ENCODE measurements around the gene GPRC5B.

The GPRC5B gene

DNA sequence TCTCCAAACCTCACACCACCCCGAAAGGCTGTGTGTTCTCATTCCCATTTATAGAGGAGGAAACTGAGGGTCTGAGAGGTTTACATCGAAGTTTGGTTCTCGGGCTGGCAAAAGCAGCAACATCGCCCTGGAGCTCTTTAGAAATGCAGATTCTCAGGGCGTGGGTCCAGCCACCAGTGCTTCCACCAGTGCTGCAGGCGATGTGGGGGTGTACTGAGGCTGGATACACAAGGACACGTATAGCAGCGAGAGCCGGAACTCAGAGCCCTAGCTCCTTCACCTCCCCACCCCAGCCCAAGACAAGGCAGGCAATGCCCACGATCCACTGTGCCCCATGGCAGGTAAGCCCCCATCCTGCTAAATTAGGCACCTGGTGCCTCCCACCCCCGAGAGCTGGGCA lies 5.9 kb downstream of the GPRC5B start:
- intact Hi-C loops (cut with DNase I): no loop called here
- DNase-seq: peak in 4 of 42 donors; percentile 29 to 36 (median 32)

DNA sequence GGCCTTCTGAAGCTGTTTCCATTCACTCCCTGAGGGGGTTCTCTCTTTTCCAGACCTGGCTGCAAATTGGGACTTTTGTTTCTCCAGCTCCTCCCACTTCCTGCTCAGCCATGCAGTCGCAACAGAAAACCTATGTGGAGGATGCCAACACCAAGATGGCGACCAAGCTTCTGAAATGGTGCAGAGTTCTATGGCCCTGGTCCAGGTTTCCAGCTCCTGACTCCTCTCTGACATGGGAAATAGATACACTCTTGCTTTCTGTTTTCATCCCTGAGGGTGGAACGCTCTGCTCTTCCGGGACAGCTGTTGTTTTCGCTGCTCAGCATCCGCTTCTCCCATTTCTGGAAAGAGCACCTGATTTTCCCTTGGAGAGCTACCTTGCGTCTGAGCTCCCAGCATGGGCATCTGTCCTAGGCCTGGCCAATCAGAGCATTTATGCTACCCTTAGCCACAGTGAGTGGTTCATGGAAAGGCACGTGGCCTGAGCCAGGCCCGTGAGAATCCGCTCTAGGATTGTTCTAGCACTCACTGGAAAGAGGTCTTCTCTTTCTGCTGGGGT lies 8.1 kb downstream of the GPRC5B start:
- intact Hi-C loops (cut with DNase I): no loop called here
- DNase-seq: peak in 4 of 42 donors; percentile 16 to 73 (median 34)

DNA sequence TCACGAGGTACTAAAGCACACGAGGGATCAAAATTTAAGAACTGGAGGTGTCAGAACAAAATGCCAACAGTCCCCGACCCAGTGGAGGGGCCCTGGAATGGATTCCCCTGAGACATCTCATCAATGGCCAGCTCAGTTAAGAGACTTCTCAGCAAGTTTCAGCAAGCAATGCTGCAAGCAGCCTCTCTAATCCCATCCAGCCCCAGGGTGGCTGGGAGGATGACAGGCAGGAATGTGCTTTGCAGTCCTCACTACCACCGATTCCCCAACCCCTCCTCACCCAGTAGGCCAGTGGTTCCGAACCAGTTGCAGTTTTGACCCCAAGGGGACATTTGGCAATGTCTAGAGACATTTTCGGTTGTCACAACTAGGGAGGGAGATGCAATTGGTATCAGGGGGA lies 8.7 kb downstream of the GPRC5B start:
- intact Hi-C loops (cut with DNase I): no loop called here
- DNase-seq: peak in 3 of 42 donors; percentile 10 to 49 (median 27)

DNA sequence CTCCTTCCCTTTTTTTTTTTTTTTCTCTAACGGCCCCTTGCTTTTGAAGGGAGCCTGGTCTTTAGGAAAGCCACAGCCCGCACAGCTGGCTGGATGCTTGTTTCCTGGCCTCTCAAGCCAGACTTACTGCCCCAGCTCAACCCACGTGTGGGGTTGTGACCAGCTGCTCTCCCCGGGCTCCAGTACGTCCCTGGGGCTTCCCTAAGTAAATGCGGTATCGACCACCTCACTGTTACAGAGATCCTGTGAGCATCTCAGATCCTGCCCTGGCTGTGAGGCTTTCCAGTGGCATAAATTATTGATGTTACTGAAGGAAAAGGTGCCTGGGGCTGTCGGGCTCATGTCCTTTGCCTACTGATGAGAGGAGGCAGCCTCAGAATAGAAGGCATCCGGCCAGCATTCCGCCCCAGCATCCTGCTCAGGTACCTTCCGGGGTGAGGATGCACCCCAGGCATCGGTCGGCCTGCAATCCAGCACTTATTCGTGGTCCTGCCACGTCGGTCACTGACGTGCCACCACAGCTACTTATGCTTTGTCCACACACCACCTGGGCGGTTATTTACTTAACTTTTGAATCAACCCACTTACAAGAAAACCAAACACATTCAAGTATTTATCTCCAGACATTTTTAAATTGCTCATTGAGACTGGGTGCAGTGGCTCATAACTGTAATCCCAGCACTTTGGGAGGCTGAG lies 9.6 kb downstream of the GPRC5B start:
- intact Hi-C loops (cut with DNase I): no loop called here
- peak in 4 of 42 donors; percentile 16 to 60 (median 38) for DNase-seq

DNA sequence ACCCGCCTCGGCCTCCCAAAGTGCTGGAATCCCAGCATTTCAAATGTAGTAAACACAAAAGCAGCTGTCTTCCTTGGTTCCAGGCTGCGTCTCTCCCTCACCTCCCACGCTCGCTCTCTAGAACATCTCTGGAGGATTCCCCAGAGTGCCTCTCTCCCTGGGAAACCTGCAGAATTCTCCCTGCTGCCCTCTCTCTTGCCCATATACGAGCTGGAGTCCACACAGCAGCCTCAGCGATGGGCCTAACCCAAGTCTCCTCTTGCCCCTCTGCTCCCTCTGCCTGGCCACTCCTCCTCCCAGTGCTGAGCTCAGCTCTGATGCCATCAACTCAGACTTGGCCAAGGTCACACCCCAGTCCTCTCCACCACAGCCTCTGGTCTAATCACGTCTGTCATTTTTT lies 10.6 kb downstream of the GPRC5B start:
- DNase-seq: peak in 14 of 42 donors; percentile 11 to 77 (median 55)

DNA sequence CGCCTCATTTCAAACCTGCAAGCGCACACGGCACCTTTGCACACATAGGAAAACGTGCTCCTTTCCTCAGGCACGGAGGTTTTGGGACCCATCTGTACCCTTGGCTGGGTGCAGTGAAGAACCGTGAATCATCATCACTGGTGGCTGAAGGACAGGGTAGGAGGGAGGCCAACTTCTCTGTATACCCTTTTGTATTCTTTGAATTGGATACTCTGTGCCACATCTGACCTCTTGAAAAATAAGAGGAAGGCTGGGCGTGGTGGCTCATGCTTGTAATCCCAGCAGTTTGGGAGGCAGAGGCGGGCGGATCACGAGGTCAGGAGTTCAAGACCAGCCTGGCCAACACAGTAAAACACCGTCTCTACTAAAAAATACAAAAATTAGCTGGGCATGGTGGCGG lies 11.7 kb downstream of the GPRC5B start:
- DNase-seq: peak in 23 of 42 donors; percentile 40 to 88 (median 67)
- intact Hi-C loops (cut with DNase I): no loop called here

More for the DNA sequence above, 10.6 kb downstream of the GPRC5B start:
- intact Hi-C loops (cut with DNase I): no loop called here

DNA sequence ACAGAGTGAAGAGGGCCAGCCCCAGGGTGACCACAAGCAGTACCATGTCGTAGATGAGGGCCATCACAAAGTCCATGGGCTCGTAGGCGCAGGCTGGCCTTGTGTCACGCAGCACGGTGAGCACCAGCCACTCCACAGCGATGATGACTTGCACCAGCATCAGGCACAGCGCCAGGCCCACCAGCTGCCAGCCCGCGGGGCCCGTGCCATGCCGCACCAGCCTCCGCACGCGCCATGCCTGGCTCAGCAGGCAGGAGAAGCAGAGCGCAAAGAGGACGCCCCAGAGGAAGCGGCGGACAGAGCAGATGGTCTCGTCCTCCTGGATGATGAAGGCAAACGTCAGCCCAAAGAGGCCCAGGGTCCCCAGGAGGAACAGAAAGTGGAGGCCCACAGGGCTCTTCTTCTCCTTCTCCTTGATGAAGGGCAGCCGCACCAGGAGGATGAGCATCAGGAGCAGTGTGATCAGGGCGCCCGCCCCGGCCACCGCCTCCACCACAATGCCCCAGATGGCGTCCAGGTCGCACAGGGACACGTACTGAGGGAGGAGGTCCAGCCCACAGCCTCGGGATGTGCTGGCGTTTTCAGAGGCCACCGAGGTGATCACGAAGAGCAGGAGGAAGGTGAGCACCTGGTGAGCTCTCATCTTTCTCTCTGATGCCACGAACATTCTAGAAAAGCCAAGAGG lies 12.3 kb downstream of the GPRC5B start:
- intact Hi-C loops (cut with DNase I): no loop called here
- DNase-seq: peak; percentile 56 to 96 (median 86)

DNA sequence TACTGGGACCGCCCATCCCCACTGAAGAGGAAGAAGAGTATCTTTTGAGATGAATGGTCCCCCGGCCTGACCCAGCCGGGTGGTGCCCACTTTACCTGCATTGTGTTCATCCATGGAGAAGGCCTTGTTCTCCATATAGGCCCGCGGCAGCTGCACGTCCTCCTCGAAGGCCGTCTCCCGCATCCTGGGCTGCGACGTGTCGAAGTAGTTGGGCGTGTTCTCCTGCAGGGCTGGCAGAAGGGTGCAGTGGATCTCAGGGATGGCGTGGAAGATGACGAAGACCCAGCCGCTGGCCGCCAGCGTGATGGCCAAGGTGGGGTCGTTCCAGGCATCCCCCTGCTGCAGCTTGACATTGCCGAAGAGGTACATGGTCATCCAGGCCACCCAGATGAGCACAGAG lies 12.9 kb downstream of the GPRC5B start:
- DNase-seq: peak in 2 of 42 donors; percentile 10 to 41
- intact Hi-C loops (cut with DNase I): no loop called here

DNA sequence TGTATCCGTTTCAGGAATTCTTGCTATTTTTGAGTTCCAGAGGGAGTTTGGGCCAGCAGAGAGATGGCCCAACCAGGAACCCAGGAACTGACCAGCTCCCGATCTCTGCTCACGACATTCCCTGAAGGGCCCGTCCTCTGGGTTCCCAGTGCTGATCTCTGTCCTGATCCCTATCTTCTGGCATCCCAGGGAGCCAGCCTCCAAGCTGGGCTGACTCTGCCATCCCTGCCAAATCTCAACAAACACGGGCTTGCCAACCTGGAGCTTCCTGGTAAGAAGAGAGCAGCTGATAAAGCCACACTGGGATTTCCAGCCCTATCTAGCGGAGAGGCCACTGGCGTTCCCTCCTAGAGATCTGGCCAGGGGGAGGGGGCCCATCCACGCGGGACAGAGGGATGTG lies 16.2 kb downstream of the GPRC5B start:
- intact Hi-C loops (cut with DNase I): no loop called here
- peak in 4 of 42 donors; percentile 13 to 59 (median 26) for DNase-seq

DNA sequence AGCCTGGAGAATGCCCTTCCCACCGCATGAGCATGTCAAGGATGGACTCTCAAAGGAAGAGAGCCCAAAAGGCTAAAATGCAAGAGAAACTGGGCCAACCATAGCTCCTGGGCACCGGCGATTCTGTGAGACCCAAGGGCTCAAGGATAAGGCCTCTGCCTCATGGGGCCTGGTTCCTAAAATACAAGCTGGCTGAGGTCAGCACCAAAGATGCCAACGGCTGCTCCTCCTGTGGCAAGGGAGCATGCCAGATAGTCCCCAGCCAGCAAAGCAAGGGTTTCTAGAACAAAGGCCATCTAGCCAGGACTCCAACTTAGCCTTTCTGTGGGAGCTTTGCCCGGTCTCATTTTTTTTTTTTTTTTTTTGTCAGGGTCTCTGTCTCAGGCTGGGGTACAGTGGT lies 20.1 kb downstream of the GPRC5B start:
- peak in 4 of 42 donors; percentile 9 to 28 (median 14) for DNase-seq
- intact Hi-C loops (cut with DNase I): no loop called here

DNA sequence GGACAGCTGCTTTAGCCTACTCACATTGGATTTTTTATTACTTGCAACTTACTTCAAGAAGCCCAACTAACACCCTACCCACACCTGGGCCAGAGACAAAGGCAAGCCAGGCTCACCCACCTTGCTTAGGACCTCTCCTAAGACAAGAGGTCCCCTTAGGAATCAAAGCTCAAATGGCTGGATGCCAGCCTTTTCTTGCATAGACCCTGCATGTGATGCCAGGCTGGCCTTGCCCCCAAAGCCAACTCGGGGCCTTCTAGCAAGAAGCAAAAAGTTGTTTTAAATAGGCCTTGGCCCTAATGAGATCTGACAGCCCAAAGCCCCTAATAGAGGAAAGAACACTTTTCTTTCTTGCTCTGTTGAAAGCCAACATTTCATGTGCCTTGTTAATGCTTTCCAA lies 20.7 kb downstream of the GPRC5B start:
- peak in 2 of 42 donors; percentile 8 to 12 for DNase-seq

DNA sequence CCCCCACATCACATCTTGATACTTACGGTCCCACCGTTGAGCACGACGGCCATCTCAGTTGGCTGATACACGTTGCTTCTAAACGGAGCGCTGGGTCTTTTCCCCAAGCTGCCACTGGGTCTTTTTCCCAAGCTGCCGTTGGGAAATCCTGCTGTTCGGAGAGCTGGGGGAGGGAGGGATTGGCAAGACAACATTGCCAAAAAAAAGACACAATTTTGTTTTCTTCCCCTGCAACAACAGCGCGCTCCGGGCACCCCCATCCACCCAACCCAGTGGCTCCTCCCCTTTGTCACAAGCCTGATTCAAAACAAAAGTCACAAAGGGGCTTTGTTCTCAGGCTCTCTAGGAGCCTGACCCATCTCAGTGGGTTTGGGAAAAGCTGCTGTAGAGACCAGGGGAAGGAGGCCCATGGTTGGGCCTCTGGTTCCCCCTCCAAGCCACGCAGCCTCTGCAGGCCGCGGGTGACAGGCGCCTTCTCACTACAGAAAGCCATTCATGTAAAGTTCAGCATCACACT lies 22.8 kb downstream of the GPRC5B start:
- DNase-seq: peak; percentile 58 to 96 (median 86)
- intact Hi-C loops (cut with DNase I): no loop called here

More for the DNA sequence above, 20.7 kb downstream of the GPRC5B start:
- intact Hi-C loops (cut with DNase I): no loop called here

DNA sequence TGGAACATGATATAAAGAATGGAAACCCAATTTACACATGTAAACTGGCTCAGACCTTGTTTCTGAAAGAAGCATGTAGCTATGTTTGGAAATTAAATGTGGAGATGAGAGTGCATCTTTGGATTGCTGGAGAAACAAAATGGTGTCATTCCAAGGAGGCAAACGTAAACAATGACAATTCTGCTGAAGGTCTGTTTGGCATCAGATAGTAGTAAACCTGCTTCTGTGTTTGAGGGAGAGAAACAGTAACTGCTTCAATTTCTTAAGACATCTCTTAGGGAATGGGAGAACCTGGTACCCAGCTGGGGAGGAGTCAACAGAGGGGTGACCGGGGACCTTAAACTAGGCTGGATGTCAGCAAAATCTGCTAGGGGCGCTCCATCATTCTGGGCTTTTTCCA lies 23.5 kb downstream of the GPRC5B start:
- intact Hi-C loops (cut with DNase I): no loop called here
- peak in 1 of 42 donors; percentile 13 for DNase-seq

DNA sequence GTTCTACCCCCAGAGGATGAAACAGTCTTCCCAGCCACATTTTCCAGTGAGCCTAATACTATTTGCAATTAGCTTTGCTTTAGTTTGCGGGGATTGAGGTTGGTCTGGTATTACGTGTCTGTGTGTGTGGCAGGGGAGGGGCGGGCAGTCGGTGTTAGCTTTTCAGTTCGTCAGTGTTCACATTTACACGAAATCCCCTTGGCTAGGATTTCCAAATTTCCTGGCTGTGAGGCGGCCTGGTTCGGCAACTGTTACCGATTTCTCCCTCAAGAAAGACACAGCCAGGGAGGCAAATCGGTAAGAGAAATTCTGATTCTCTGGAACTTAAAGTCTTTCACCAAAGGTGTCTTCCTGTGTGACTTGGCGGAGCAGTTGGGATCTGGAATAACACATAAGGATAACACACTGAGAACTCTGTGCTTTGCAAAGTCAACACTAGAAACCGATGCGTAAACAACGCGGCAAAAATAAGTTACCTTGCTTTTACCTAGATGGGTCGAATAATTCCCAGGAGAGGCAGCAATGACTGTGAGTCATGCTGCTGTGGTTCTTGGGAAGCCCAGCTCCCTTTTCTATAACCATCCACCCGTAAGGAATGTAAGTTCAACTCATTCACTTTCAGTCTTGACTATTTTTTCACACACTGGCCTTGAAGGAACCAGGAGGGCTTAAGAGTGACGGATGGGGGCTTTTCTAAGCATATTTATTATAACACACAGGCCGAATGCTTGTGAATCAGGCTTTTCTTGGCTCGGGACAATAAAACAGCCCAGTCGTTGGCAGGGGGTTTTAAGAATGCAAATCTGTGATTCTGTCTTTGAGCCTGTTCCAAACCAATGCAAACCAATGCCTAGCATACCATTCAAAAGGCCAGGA lies 24.2 kb downstream of the GPRC5B start:
- intact Hi-C loops (cut with DNase I): no loop called here
- peak in 6 of 42 donors; percentile 9 to 61 (median 22) for DNase-seq

DNA sequence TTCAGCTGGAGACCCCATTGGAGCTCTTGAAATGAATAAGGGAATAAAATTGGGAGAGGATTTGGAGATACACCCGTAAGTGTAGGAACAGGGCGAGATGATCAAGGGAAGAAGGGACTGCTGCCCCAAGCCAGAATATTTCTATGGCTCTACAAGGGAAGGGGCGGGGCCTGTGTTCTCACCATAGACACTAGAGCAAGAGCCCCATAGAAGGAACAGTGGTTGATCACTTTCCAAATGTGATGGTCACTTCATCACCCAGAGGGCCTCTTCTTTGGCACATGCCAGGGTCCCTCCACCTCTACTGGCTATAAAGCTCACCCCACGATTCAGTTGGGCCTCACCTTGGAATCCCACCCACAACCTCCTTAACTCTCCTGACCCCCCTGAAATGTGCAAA lies 25.0 kb downstream of the GPRC5B start:
- DNase-seq: peak in 12 of 42 donors; percentile 30 to 82 (median 59)
- intact Hi-C loops (cut with DNase I): no loop called here

DNA sequence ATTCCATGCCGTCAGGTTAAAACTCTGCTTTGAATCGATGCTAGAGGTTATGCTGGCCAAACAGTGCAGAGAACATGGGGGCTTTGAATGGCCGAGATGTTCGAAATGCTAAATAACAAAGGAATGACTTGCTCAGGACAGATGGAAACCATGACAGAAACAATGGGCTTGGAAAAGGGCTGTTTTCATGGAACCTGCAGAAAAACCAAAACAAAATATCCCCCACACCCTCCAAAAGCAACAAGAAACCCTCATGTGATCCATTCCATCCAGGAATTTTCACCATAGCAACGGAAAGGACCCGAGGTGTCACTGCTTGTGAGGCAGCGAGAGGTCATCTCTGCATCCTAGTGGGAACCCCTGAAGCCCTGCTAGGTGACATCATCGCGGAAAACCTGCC lies 25.5 kb downstream of the GPRC5B start:
- peak in 1 of 42 donors; percentile 8 for DNase-seq

DNA sequence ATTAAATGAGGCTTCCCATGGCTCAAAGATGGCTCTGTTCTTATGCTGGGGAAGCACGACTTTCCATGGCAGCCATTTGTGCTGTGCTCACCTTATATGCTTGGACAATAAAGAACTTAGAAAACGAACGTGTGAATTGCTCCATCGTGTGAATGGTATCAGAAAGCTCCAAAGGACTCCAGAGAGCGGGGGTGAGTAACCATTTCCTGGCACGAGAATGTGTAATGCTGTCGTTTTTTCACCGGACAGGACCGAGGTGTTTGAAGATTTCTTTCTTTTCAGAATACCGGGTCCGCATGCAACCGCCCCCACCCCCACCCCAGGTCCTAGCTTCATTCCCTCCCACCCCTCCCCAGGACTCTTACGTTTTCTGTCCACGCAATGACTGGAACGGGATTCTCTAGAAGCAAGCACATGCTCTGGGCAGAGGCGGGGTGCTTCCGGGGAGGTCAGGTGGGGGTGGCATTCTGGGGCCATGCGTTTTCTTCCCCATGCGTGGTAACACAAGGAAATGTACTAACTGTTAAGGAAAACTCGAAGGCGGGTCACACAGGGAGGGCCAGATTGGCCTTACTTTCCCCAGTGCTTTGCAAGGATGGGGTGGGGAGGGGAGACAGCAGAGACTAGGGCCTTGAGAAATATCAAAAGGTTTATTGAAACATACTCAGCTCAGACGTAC lies 26.2 kb downstream of the GPRC5B start:
- intact Hi-C loops (cut with DNase I): no loop called here
- peak in 4 of 42 donors; percentile 17 to 70 (median 42) for DNase-seq

More for the DNA sequence above, 25.5 kb downstream of the GPRC5B start:
- intact Hi-C loops (cut with DNase I): no loop called here

DNA sequence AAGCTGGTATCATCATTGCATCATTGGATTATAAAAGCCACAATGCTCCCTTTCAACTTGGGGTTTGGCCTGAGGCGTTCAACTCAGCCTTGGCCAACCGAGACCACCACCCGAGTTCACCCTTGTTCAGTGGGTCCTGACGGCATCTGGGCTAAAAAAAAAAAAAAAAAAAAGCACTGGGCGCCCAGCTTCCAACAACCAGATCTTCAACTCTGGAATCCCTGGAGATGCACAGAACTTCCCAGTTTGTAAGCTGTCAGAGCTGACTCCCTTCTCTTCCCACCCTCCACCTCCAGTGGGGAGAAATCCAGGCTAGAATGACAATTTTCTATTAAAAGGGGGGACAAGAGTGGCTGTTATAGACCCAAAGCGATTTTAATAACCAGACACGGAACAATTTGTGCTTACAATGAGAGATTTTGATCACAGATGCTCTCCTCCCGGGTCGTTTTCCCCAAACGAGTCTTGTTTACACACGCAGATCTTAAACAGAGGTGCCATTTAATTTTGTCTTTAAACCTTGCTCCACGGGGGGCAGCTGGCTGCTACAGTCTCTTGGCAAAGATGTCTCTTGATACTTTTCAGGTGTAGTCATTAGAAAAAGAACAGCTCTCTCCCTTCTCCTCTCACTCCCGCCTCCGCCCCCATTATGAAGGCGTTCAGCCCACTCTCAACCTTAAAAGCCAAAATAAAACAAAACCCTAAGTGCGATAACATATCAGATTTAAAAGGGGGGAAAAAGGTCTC lies 26.9 kb downstream of the GPRC5B start:
- intact Hi-C loops (cut with DNase I): no loop called here
- peak in 6 of 42 donors; percentile 9 to 54 (median 30) for DNase-seq

All from head of caudate nucleus (tissue), 42 donors.